ENCODE results near the gene EXTL1. TPM values are rescaled to one million over a fixed set of nuclear protein-coding genes. Genes with fewer than 3 reads are reported as not detected.
A peak's percentile ranks its signal among the peaks of the same experiment; 100 is the strongest.

EXTL1 gene
- total and polyA plus RNA-seq, 2 of the 4 experiments (the other 2 are of a cell fraction), result 0.90 to 5.2 TPM

- Histone ChIP-seq H3K4me1 (ENCODE audit: control insufficient read depth, insufficient read depth, low read length) (peaks cover 10% of the 10 kb centered on the region), H3K9me1 (ENCODE audit: insufficient read depth, low read length) (peaks cover 6% of the 10 kb centered on the region; the same call in 1 of the 2 replicates), H3K9me3 (ENCODE audit: control insufficient read depth, insufficient read depth, low read length) (no peaks in the 10 kb centered on the region), H3K27ac (ENCODE audit: insufficient read depth, low read length) (no peak overlapping the region), H3K4ac (ENCODE audit: low read depth, low read length) (no peak overlapping the region), H3K56ac (ENCODE audit: extremely low read depth, insufficient read depth, low read length) (no peak overlapping the region), H2AK5ac (ENCODE audit: low read depth, low read length) (no peak overlapping the region), H3K18ac (ENCODE audit: low read depth, low read length) (no peak overlapping the region), H2AK9ac (replicated peaks; ENCODE audit: low read depth, low read length, poor library complexity) (no peak overlapping the region), H2BK20ac (ENCODE audit: low read depth, low read length) (no peak overlapping the region), H3K4me3 (ENCODE audit: insufficient read depth, low read depth, low read length) (no peak overlapping the region), H2BK5ac (ENCODE audit: low read depth, low read length, poor library complexity, severe bottlenecking) (no peak overlapping the region), H3K4me2 (ENCODE audit: low read depth, low read length) (no peak overlapping the region), H3K9ac (ENCODE audit: low read depth, low read length) (no peak overlapping the region), H2BK15ac (ENCODE audit: low read depth, low read length) (no peak overlapping the region), H2BK120ac (ENCODE audit: low read depth, low read length) (no peak overlapping the region), H2AFZ (replicated peaks; ENCODE audit: low read length, poor library complexity) (peak overlapping the region; percentile 59), H4K20me1 (ENCODE audit: insufficient read depth, low read length) (no peaks in the 10 kb centered on the region), H3K27me3 (ENCODE audit: control insufficient read depth, insufficient read depth, low read length) (no peaks in the 10 kb centered on the region), H3K36me3 (ENCODE audit: control insufficient read depth, insufficient read depth, low read length) (no peaks in the 10 kb centered on the region), H4K5ac (ENCODE audit: low read depth, low read length) (no peak overlapping the region), H4K91ac (ENCODE audit: insufficient read depth, low read depth, low read length) (no peak overlapping the region), H3K23ac (ENCODE audit: low read depth, low read length) (no peak overlapping the region), H3K79me1 (ENCODE audit: low read depth in 1 of 2, low read length in 2 of 2) (no peaks in the 10 kb centered on the region), H3K14ac (replicated peaks; ENCODE audit: low read depth, low read length) (no peak overlapping the region), H4K8ac (ENCODE audit: low read depth in 2 of 2, low read length in 2 of 2) (no peak overlapping the region)
- TF ChIP-seq RAD21 (IDR thresholded peaks at IDR 0.05; ENCODE audit: low read length) (no peak), SMC3 (IDR thresholded peaks at IDR 0.05; ENCODE audit: low read depth, low read length) (no peak), CEBPB (IDR thresholded peaks at IDR 0.05; ENCODE audit: low read depth, low read length) (no peak), MAZ (IDR thresholded peaks at IDR 0.05; ENCODE audit: borderline replicate concordance, low read depth, low read length) (no peak), RFX5 (IDR thresholded peaks at IDR 0.05; ENCODE audit: low read depth, low read length) (no peak), CHD1 (IDR thresholded peaks at IDR 0.05; ENCODE audit: low read depth, low read length) (no peak), POLR2A (IDR thresholded peaks at IDR 0.05; ENCODE audit: low read depth, low read length) (no peak)
- in situ Hi-C loops (cut with MboI; ENCODE audit: low sequenced_read_pairs) (no loop called here), intact Hi-C loops (cut with micrococcal nuclease) (no loop called here), dilution Hi-C loops (cut with HindIII; ENCODE audit: low sequenced_read_pairs, unreplicated experiment) (no loop called here)
- ChIA-PET CTCF (no interaction called here), POLR2A (ENCODE audit: unreplicated experiment) (no interaction called here)
- 44% methylated on average over 2 of the region's 3 CpGs; no CpG with 5 or more reads in 1 of the 2 experiments for WGBS, 2 experiments (ENCODE audit: extremely low coverage in 2 of 2, insufficient read length in 1 of 2)
- DNase-seq (no peak), ATAC-seq (ENCODE audit: low read depth) (no peak)
- BruUV-seq (replicated peaks), result no TSS peak
Measured at GRCh38 chr1:26012864-26013263, 8.7 kb upstream of the EXTL1 start.

All from IMR-90 (cell line).